WTC11 (cell line): Measurements from ENCODE around the gene SOAT2. TPM values are rescaled to one million over a fixed set of nuclear protein-coding genes. Genes with fewer than 3 reads are reported as not detected.

Experiments
- ATAC-seq: fragments of 200-7000 bp; cut with Tn5 transposase; 2 replicates; pipeline ENCODE4 v1.10.0; 2021; ENCODE audit warnings: mild to moderate bottlenecking, moderate library complexity
- CTCF ChIA-PET: fragments of 300-600 bp; sonication (Branson Sonifier 250); formaldehyde crosslinking; loops from one replicate; lab custom pipeline; 2021; ENCODE audit warnings: antibody characterized with exemption; lab: Charles Lee
- POLR2A ChIA-PET: fragments of 350-600 bp; sonication (Branson Sonifier 250); formaldehyde crosslinking; loops from one replicate; lab custom pipeline; 2021; ENCODE audit warnings: antibody characterized with exemption; lab: Charles Lee
- DNase-seq: peaks from one replicate; pipeline ENCODE4 v3.0.0; 2021; ENCODE audit warnings: low spot score
- H3K27ac Mint-ChIP-seq: 2 replicates; pipeline ENCODE4 v1.8.0; 2021; ENCODE audit warnings: mixed read lengths
- H3K27me3 Mint-ChIP-seq: 2 replicates; pipeline ENCODE4 v1.8.0; 2021; ENCODE audit warnings: low read depth, mild to moderate bottlenecking, moderate library complexity, mixed read lengths
- H3K36me3 Mint-ChIP-seq: 2 replicates; pipeline ENCODE4 v1.8.0; 2021; ENCODE audit warnings: mixed read lengths
- H3K4me1 Mint-ChIP-seq: 2 replicates; pipeline ENCODE4 v1.8.0; 2022; ENCODE audit warnings: mixed read lengths
- H3K4me3 Mint-ChIP-seq: 2 replicates; pipeline ENCODE4 v1.8.0; 2021; ENCODE audit warnings: mild to moderate bottlenecking, moderate library complexity, mixed read lengths
- H3K9me3 Mint-ChIP-seq: 2 replicates; pipeline ENCODE4 v1.8.0; 2021; ENCODE audit warnings: mixed read lengths
- ATF2 ChIP-seq: sonication (generic); formaldehyde crosslinking; IDR thresholded peaks from 2 replicates; pipeline ENCODE4 v1.8.1; 2022; ENCODE audit warnings: low read depth, missing genetic modification reagents, borderline replicate concordance
- CREB1 ChIP-seq: sonication (generic); formaldehyde crosslinking; IDR thresholded peaks from 2 replicates; pipeline ENCODE4 v1.8.0; 2023; ENCODE audit warnings: mild to moderate bottlenecking, missing genetic modification reagents
- FOXP4 ChIP-seq: sonication (generic); formaldehyde crosslinking; IDR thresholded peaks from 2 replicates; pipeline ENCODE4 v1.8.0; 2022; ENCODE audit warnings: mild to moderate bottlenecking, missing genetic modification reagents
- GRHL2 ChIP-seq: fragments of 250-450 bp; sonication (Bioruptor Pico); IDR thresholded peaks from 2 replicates; pipeline ENCODE4 v1.8.0; 2022; ENCODE audit warnings: mild to moderate bottlenecking, moderate library complexity; ENCODE audit not compliant: insufficient replicate concordance, severe bottlenecking
- JAZF1 ChIP-seq: fragments of 250-450 bp; sonication (Bioruptor Pico); IDR thresholded peaks from 2 replicates; pipeline ENCODE4 v1.9.0; 2021; ENCODE audit warnings: moderate library complexity, mild to moderate bottlenecking, inconsistent platforms
- NR3C1 ChIP-seq: sonication (generic); formaldehyde crosslinking; conservative IDR thresholded peaks from 2 replicates; pipeline ENCODE4 v1.8.1; 2023; ENCODE audit warnings: low read depth, mild to moderate bottlenecking, missing genetic modification reagents
- PRRX2 ChIP-seq: fragments of 250-450 bp; sonication (Bioruptor Pico); IDR thresholded peaks from 2 replicates; pipeline ENCODE4 v1.8.0; 2021; ENCODE audit warnings: mild to moderate bottlenecking
- ZBTB43 ChIP-seq: sonication (generic); formaldehyde crosslinking; IDR thresholded peaks from 2 replicates; pipeline ENCODE4 v1.8.1; 2023; ENCODE audit warnings: mild to moderate bottlenecking, missing genetic modification reagents
- ZNF121 ChIP-seq: sonication (generic); formaldehyde crosslinking; IDR thresholded peaks from 2 replicates; pipeline ENCODE4 v1.8.0; 2023; ENCODE audit warnings: missing genetic modification reagents
- ZNF317 ChIP-seq: sonication (generic); formaldehyde crosslinking; IDR thresholded peaks from 2 replicates; pipeline ENCODE4 v1.8.1; 2023; ENCODE audit warnings: low read depth, mild to moderate bottlenecking, moderate library complexity, missing genetic modification reagents, borderline replicate concordance
- ZNF396 ChIP-seq: fragments of 250-450 bp; sonication (Bioruptor Pico); IDR thresholded peaks from 2 replicates; pipeline ENCODE4 v1.8.0; 2021; ENCODE audit warnings: mild to moderate bottlenecking, moderate library complexity, borderline replicate concordance
- total RNA-seq: library from RNA; stranded (reverse); gene quantifications from 3 replicates; pipeline ENCODE4 v1.2.3, GENCODE V29; 2021
- TF ChIP-seq, protein P1 (sequence below): sonication (generic); formaldehyde crosslinking; IDR thresholded peaks from 2 replicates; pipeline ENCODE4 v1.8.1; 2023; ENCODE audit warnings: mild to moderate bottlenecking, missing genetic modification reagents, moderate library complexity
- TF ChIP-seq, protein P2 (sequence below): sonication (generic); formaldehyde crosslinking; conservative IDR thresholded peaks from 2 replicates; pipeline ENCODE4 v1.8.1; 2022; ENCODE audit warnings: mild to moderate bottlenecking, missing genetic modification reagents

Gene SOAT2
- total RNA-seq, 1 experiment from 2014 or later = not detected

DNA sequence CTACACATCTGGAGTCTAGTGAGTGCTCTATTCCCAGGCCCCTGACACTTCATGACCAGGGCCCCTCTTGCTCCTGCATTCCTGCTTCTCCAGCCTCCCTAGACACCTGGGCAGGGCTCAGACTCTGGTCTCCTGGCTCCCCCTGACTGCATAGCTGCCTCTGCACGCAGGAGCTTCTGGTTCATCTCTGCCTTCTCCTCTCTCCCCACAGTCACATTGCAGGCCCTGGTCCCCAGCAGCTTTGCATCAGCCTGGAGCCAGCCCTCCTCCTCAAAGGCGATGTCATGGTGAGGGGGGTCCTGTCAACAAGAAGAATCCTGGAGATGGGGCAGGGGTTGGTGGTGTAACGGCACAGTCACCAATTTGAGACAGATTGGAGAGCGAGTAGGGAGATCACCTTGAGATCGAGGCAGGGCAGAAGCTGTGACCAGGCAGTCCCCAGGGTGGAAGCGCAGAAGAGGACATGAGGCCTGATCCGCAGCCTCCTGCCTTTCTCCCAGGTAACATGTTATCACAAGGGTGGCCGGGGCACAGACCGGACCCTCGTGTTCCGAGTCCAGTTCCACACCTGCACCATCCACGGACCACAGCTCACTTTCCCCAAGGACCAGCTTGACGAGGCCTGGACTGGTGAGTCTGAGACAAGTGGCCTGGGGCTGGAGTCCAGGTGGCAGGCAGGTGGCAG, 45.3 kb upstream of the SOAT2 start:
- Mint-ChIP-seq H3K36me3 (no peaks in the 10 kb centered on the region), H3K27ac (no peak overlapping the region)
- POLR2A ChIA-PET = interaction anchor here (0.7 kb wide), 1 partner anchor 50 kb away, joined by 3 read pairs; no protein-coding TSS in a partner anchor

GRCh38 chr12:53058674-53059433, 44.4 kb upstream of the SOAT2 start:
- H3K36me3 Mint-ChIP-seq = no peaks in the 10 kb centered on the region
- POLR2A ChIA-PET = no interaction called here
- no peak for DNase-seq
- H3K27ac Mint-ChIP-seq = no peak overlapping the region
- no peak for ATAC-seq
- no peak for TF ChIP-seq ZNF121 (CRISPR knock-in tag)
- TF ChIP-seq CREB1 (CRISPR knock-in tag) = no peak
- TF ChIP-seq, protein P1, sequence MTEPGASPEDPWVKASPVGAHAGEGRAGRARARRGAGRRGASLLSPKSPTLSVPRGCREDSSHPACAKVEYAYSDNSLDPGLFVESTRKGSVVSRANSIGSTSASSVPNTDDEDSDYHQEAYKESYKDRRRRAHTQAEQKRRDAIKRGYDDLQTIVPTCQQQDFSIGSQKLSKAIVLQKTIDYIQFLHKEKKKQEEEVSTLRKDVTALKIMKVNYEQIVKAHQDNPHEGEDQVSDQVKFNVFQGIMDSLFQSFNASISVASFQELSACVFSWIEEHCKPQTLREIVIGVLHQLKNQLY (CRISPR knock-in tag) = no peak
- H3K4me3 Mint-ChIP-seq = no peak overlapping the region
- H3K27me3 Mint-ChIP-seq = peaks cover 68% of the 10 kb centered on the region
- CTCF ChIA-PET = interaction anchor here (6.6 to 11.2 kb wide), 2 partner anchors 9 to 38 kb away, joined by 70 to 474 read pairs; partner anchors contain the start of genes IGFBP6, SOAT2 and TNS2
- no peaks in the 10 kb centered on the region for H3K9me3 Mint-ChIP-seq
- H3K4me1 Mint-ChIP-seq = peaks cover 7% of the 10 kb centered on the region

More for the DNA sequence above, 45.3 kb upstream of the SOAT2 start:
- DNase-seq = no peak
- Mint-ChIP-seq H3K9me3 (no peaks in the 10 kb centered on the region), H3K27me3 (peaks cover 68% of the 10 kb centered on the region), H3K4me1 (peaks cover 11% of the 10 kb centered on the region), H3K4me3 (no peak overlapping the region)
- CTCF ChIA-PET = interaction anchor here (5.6 to 11.2 kb wide), 3 partner anchors 7 to 39 kb away, joined by 70 to 474 read pairs (median 151); partner anchors contain the start of genes IGFBP6, SOAT2 and TNS2
- TF ChIP-seq NR3C1 (CRISPR knock-in tag) = no peak
- TF ChIP-seq ZNF317 (CRISPR knock-in tag) = no peak
- TF ChIP-seq ZNF396 (CRISPR knock-in tag) = no peak
- TF ChIP-seq GRHL2 = no peak
- TF ChIP-seq ZNF121 (CRISPR knock-in tag) = no peak
- TF ChIP-seq ZBTB43 = no peak
- TF ChIP-seq, protein P2, sequence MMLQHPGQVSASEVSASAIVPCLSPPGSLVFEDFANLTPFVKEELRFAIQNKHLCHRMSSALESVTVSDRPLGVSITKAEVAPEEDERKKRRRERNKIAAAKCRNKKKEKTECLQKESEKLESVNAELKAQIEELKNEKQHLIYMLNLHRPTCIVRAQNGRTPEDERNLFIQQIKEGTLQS (CRISPR knock-in tag) = no peak
- no peak for TF ChIP-seq JAZF1 (CRISPR knock-in tag)
- TF ChIP-seq PRRX2 (CRISPR knock-in tag) = no peak
- TF ChIP-seq FOXP4 (CRISPR knock-in tag) = no peak
- TF ChIP-seq ATF2 (CRISPR knock-in tag) = no peak
- no peak for ATAC-seq
